HG02763 (cell line): ENCODE results near the gene TFR2.

Source experiments
- ATAC-seq: cut with Tn5 transposase; IDR thresholded peaks from one replicate; pipeline ENCODE4 v1.9.1; 2021; ENCODE audit warnings: mild to moderate bottlenecking, moderate library complexity; ENCODE audit not compliant: unreplicated experiment

TFR2 gene

GRCh38 chr7:100641463-100641859, at the start of gene TFR2:
TSS of gene TFR2 (minus strand) at chr7:100641552. CDS start at chr7:100641509, 43 bp downstream.
- no peak for ATAC-seq

GRCh38 chr7:100689230-100690135, 48.1 kb upstream of the TFR2 start:
- ATAC-seq = no peak

- ATAC-seq = no peak
Measured at GRCh38 chr7:100688326-100688860, 47.0 kb upstream of the TFR2 start.

- ATAC-seq = no peak
Measured at GRCh38 chr7:100687751-100688300, 46.5 kb upstream of the TFR2 start.

- ATAC-seq = no peak
Measured at GRCh38 chr7:100687261-100687660, 45.9 kb upstream of the TFR2 start.

- no peak for ATAC-seq
Measured at GRCh38 chr7:100686822-100687211, 45.5 kb upstream of the TFR2 start.

- no peak for ATAC-seq
Measured at GRCh38 chr7:100686201-100686821, 45.0 kb upstream of the TFR2 start.

GRCh38 chr7:100685631-100686145, 44.3 kb upstream of the TFR2 start:
- ATAC-seq = no peak

- ATAC-seq = no peak
Measured at GRCh38 chr7:100685049-100685605, 43.8 kb upstream of the TFR2 start.

- ATAC-seq = no peak
Measured at GRCh38 chr7:100684534-100685042, 43.2 kb upstream of the TFR2 start.

- no peak for ATAC-seq
Measured at GRCh38 chr7:100683659-100684533, 42.5 kb upstream of the TFR2 start.

- ATAC-seq = no peak
Measured at GRCh38 chr7:100682991-100683658, 41.8 kb upstream of the TFR2 start.

GRCh38 chr7:100682228-100682741, 40.9 kb upstream of the TFR2 start:
- ATAC-seq = no peak

- ATAC-seq = no peak
Measured at GRCh38 chr7:100681491-100682227, 40.3 kb upstream of the TFR2 start.

- no peak for ATAC-seq
Measured at GRCh38 chr7:100680576-100681271, 39.4 kb upstream of the TFR2 start.

GRCh38 chr7:100679927-100680575, 38.7 kb upstream of the TFR2 start:
- no peak for ATAC-seq

GRCh38 chr7:100679129-100679926, 38.0 kb upstream of the TFR2 start:
- no peak for ATAC-seq
